Measurements from ENCODE around the gene MRGPRX4. TPM values are rescaled to one million over a fixed set of nuclear protein-coding genes. Genes with fewer than 3 reads are reported as not detected.

The MRGPRX4 gene
- not detected in 2 replicates for total RNA-seq

DNA sequence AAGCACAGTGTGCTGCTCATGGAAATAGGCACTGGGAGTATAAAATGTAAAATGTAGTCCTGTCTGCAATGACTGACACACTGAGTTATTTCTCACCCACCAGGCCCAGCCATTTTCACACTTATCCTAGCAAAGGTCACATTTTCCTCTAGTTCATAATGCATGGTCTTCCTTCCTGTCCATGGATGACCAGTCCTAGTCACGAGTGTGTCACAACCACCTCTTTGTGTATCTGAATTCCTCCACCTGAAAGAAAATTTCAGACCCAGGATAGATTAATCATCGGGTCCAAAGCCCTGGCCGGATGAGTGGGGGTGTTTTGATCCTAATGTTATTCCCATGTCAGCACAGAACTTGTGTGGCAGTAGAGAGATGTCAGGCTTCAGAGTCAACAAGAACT, at the start of gene MRGPRX4:
TSS of gene MRGPRX4 (plus strand) at position 172 of the 400 bp plus-strand sequence. CDS start 420 bp downstream, outside the sequence.

GRCh38 chr11:18132341-18132740, 40.3 kb upstream of the MRGPRX4 start, which contains the start of gene MRGPRX3:
Gene MRGPRX3 (plus strand): TSS chr11:18132571. CDS start chr11:18137203, 4,632 bp downstream.

Other genes with a start within 250 kb of the MRGPRX4 start
- 21.4 and 28.7 TPM in 2 replicates for gene SERGEF, start 159.8 kb upstream of the MRGPRX4 start, total RNA-seq
- 0.11 and 0.12 TPM in 2 replicates for gene TPH1, start 126.6 kb upstream of the MRGPRX4 start, total RNA-seq
- gene SAAL1, start 66.8 kb upstream of the MRGPRX4 start, total RNA-seq = 19.4 and 32.3 TPM in 2 replicates
- gene MRGPRX3, start 40.3 kb upstream of the MRGPRX4 start, total RNA-seq = 0.12 TPM in 1 of 2 replicates, not detected in the other
- not detected in 2 replicates for gene SAA4, start 64.0 kb downstream of the MRGPRX4 start, total RNA-seq
- not detected in 2 replicates for gene SAA2, start 75.8 kb downstream of the MRGPRX4 start, total RNA-seq
- 0.33 TPM in 1 of 2 replicates, not detected in the other for gene SAA1, start 93.4 kb downstream of the MRGPRX4 start, total RNA-seq
- gene HPS5, start 149.3 kb downstream of the MRGPRX4 start, total RNA-seq = 33.2 and 38.9 TPM in 2 replicates
- 67.6 and 81.6 TPM in 2 replicates for gene GTF2H1, start 149.7 kb downstream of the MRGPRX4 start, total RNA-seq
- 521 and 846 TPM in 2 replicates for gene LDHA, start 221.7 kb downstream of the MRGPRX4 start, total RNA-seq
- 1.9 TPM in 1 of 2 replicates, not detected in the other for gene LDHC, start 239.5 kb downstream of the MRGPRX4 start, total RNA-seq